Neural progenitor cell (in vitro differentiated cells): ENCODE results near the gene MS4A18.

Source experiments
- EZH2phosphoT487 ChIP-seq: fragments of 200-600 bp; sonication (generic); IDR thresholded peaks from 2 replicates; pipeline ENCODE4 v1.6.1; 2017; ENCODE audit warnings: antibody characterized with exemption
- TF ChIP-seq, protein P1 (sequence below): fragments of 200-600 bp; sonication (generic); IDR thresholded peaks from 2 replicates; pipeline ENCODE4 v1.5.1; 2017; ENCODE audit warnings: antibody characterized with exemption, mild to moderate bottlenecking

DNA sequence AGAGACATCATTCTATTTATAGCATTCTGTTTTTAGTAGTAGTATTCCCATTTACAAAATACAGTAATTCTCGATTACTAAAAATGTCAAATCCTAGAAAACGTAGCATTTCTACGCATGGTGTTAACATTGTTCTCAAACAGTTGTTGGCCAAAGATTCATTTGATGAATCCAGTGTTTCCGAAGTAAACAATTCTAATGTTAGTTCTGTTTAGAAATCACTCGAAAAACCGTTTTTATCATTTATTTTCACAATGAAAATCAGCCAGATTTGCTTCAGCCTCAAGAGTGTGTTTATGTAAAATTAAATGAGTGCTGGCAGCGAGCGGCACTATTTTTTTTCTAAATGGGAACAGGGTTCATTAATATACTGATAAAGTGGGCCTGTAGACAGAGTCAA is 7.1 kb downstream of the MS4A18 start:
- TF ChIP-seq EZH2phosphoT487: no peak
- TF ChIP-seq, protein P1, sequence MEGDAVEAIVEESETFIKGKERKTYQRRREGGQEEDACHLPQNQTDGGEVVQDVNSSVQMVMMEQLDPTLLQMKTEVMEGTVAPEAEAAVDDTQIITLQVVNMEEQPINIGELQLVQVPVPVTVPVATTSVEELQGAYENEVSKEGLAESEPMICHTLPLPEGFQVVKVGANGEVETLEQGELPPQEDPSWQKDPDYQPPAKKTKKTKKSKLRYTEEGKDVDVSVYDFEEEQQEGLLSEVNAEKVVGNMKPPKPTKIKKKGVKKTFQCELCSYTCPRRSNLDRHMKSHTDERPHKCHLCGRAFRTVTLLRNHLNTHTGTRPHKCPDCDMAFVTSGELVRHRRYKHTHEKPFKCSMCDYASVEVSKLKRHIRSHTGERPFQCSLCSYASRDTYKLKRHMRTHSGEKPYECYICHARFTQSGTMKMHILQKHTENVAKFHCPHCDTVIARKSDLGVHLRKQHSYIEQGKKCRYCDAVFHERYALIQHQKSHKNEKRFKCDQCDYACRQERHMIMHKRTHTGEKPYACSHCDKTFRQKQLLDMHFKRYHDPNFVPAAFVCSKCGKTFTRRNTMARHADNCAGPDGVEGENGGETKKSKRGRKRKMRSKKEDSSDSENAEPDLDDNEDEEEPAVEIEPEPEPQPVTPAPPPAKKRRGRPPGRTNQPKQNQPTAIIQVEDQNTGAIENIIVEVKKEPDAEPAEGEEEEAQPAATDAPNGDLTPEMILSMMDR: no peak
